K562 (cell line): ENCODE measurements around the gene IPO9. TPM values are rescaled to one million over a fixed set of nuclear protein-coding genes. Genes with fewer than 3 reads are reported as not detected.
"Not testable (repeated sequence)": the region's sequence is repeated elsewhere in the genome, so short reads cannot be mapped to it uniquely, and the experiment has no call there.

Source experiments
- ATAC-seq: fragments of 200-7000 bp; cut with Tn5 transposase; 3 replicates; pipeline ENCODE4 v1.9.1; 2020; ENCODE audit warnings: moderate library complexity
- BruUV-seq: library from RNA; stranded (reverse); fragments of 400-500 nt; replicated peaks from 2 replicates; lab custom pipeline; 2021; lab: Mats Ljungman, UMichigan
- CTCF ChIA-PET: fragments of 300-600 bp; formaldehyde crosslinking; extraction: SDS; loops from one replicate; lab custom pipeline; 2021; ENCODE audit warnings: low intra/inter-chr PET ratio; lab: Yijun Ruan, JAX
- POLR2A ChIA-PET: fragments of 300-600, 350-650 bp; sonication (Branson Sonifier 250); formaldehyde crosslinking; extraction: SDS; loops from one replicate; lab custom pipeline; 2021; ENCODE audit warnings: antibody characterized with exemption, inconsistent platforms; lab: Yijun Ruan, JAX
- DNase-seq, 4 experiments: peaks; one replicate each; pipeline versions ENCODE4 v3.0.0 to v3.0.0-alpha.2; 2011 to 2018; ENCODE audit warnings: low spot score in 3 of 4, mixed read lengths in 3 of 4; ENCODE audit errors: extremely low read depth in 1 of 4
- FAIRE-seq: peaks from 2 replicates; lab custom pipeline; 2011; peaks lifted over from hg19 to GRCh38; lab: Jason Lieb, UNC
- H2AFZ ChIP-seq: 2 replicates; pipeline ENCODE4 v1.6.0; 2011; ENCODE audit warnings: low read depth, low read length, control low read depth, inconsistent platforms
- H3K27ac ChIP-seq: fragments of 200-600 bp; 3 replicates; pipeline ENCODE4 v1.8.0; 2011; ENCODE audit warnings: low read depth, mild to moderate bottlenecking, control low read depth, inconsistent platforms, low read length, moderate library complexity, mixed read lengths; ENCODE audit errors: extremely low read depth
- H3K27me3 ChIP-seq, 2 experiments: fragments of 300-600 bp in 1 of 2; 2 replicates in 1 of 2; 3 replicates in 1 of 2; pipeline versions ENCODE4 v1.6.0 to v1.8.0; 2011; ENCODE audit warnings: inconsistent platforms in 2 of 2, low read length in 2 of 2, mild to moderate bottlenecking in 1 of 2, mixed read lengths in 1 of 2, moderate library complexity in 1 of 2; ENCODE audit not compliant: control insufficient read depth in 2 of 2, insufficient read depth in 2 of 2
- H3K36me3 ChIP-seq: fragments of 300-600 bp; 3 replicates; pipeline ENCODE4 v1.8.0; 2011; ENCODE audit warnings: mild to moderate bottlenecking, low read length, inconsistent platforms; ENCODE audit not compliant: control insufficient read depth, insufficient read depth
- H3K4me1 ChIP-seq, 2 experiments: fragments of 200-600 bp in 1 of 2; replicated peaks in 1 of 2; 2 replicates in 1 of 2; 3 replicates in 1 of 2; pipeline versions ENCODE4 v1.5.1 to v1.8.0; 2011; ENCODE audit warnings: inconsistent platforms in 2 of 2, low read length in 2 of 2, mild to moderate bottlenecking in 1 of 2, mixed read lengths in 1 of 2, moderate library complexity in 1 of 2; ENCODE audit not compliant: control insufficient read depth in 2 of 2, insufficient read depth in 2 of 2
- H3K4me2 ChIP-seq: 2 replicates; pipeline ENCODE4 v1.6.1; 2011; ENCODE audit warnings: low read length, control low read depth, inconsistent platforms, mixed read lengths; ENCODE audit not compliant: insufficient read depth
- H3K4me3 ChIP-seq: fragments of 200-600 bp; sonication (generic), shearing (Covaris generic); 2 replicates; pipeline ENCODE4 v1.5.1; 2016; ENCODE audit warnings: control low read depth, inconsistent platforms
- H3K79me2 ChIP-seq: fragments of 200-600 bp; 3 replicates; pipeline ENCODE4 v1.8.0; 2011; ENCODE audit warnings: low read length, inconsistent platforms; ENCODE audit not compliant: control insufficient read depth, insufficient read depth
- H3K9ac ChIP-seq, 2 experiments: 2 replicates each; pipeline versions ENCODE4 v1.6.0 to v1.6.1; 2011; ENCODE audit warnings: low read depth in 2 of 2, low read length in 2 of 2, control low read depth in 1 of 2, inconsistent platforms in 1 of 2, mild to moderate bottlenecking in 1 of 2, mixed read lengths in 1 of 2; ENCODE audit not compliant: insufficient read depth in 1 of 2
- H3K9me1 ChIP-seq: one replicate; pipeline ENCODE4 v1.6.0; 2011; ENCODE audit warnings: inconsistent platforms, mild to moderate bottlenecking, low read length, moderate library complexity; ENCODE audit not compliant: control insufficient read depth, insufficient read depth
- H3K9me3 ChIP-seq: replicated peaks from 2 replicates; pipeline ENCODE4 v1.5.1; 2011; ENCODE audit warnings: low read depth, low read length, inconsistent platforms; ENCODE audit not compliant: control insufficient read depth, insufficient read depth
- H4K20me1 ChIP-seq: replicated peaks from 2 replicates; pipeline ENCODE4 v1.6.1; 2011; ENCODE audit warnings: low read length, inconsistent platforms, mixed read lengths; ENCODE audit not compliant: control insufficient read depth, insufficient read depth
- ESRRB ChIP-seq: fragments of 250-450 bp; sonication (Bioruptor Pico); IDR thresholded peaks from 2 replicates; pipeline ENCODE4 v1.5.0; 2020; ENCODE audit warnings: mild to moderate bottlenecking, moderate library complexity, borderline replicate concordance
- SAFB ChIP-seq: fragments of 200-400 bp; formaldehyde crosslinking; IDR thresholded peaks from 2 replicates; pipeline ENCODE4 v1.6.1; 2017; ENCODE audit warnings: low read depth, low read length, borderline replicate concordance
- ZNF280B ChIP-seq: fragments of 250-450 bp; sonication (Bioruptor Pico); IDR thresholded peaks from 2 replicates; pipeline ENCODE4 v1.5.1; 2021; ENCODE audit warnings: mild to moderate bottlenecking
- ZNF592 ChIP-seq: fragments of 450-650 bp; IDR thresholded peaks from 2 replicates; pipeline ENCODE4 v1.6.1; 2017; ENCODE audit warnings: antibody characterized with exemption, mild to moderate bottlenecking
- ZNF655 ChIP-seq: fragments of 250-450 bp; sonication (Bioruptor Pico); IDR thresholded peaks from 2 replicates; pipeline ENCODE4 v1.5.0; 2021
- WGBS: fragments of 100-300 bp; shearing (Covaris generic); methylation state at CpG from one replicate; pipeline ENCODE4 v1.1.6; 2016; ENCODE audit warnings: low coverage, mixed read lengths; ENCODE audit not compliant: insufficient coverage; ENCODE audit errors: missing lambda C conversion rate; 5-methylcytosine and 5-hydroxymethylcytosine counted together
- in situ Hi-C: fragments of 300-500 bp; cut with MboI; formaldehyde crosslinking; loops from 4 replicates; pipeline ENCODE4 v1.15.0; 2018; ENCODE audit warnings: inconsistent platforms, mixed read lengths
- intact Hi-C: fragments of 100-400 bp; cut with micrococcal nuclease; formaldehyde crosslinking; loops from 2 replicates; pipeline ENCODE4 v1.14.2; 2022
- polyA plus RNA-seq, 8 experiments: library from polyadenylated mRNA; depleted of rRNA in 4 of 8; stranded (reverse) in 5 of 8; unstranded in 3 of 8; fragments of >200 nt; fragmentation: Nextera tagmentation in 2 of 8; fragmentation: Illumina TruSeq in 1 of 8; extraction: Ambion mirVana in 2 of 8; extraction: Trizol in 1 of 8; gene quantifications; 2 replicates each; pipeline versions ENCODE4 v1.2.1 to v1.2.3, GENCODE V29; 2011 to 2014; ENCODE audit warnings: inconsistent platforms in 1 of 8, missing spikeins in 1 of 8
- total RNA-seq, 7 experiments: library from RNA; depleted of rRNA in 6 of 7; stranded (reverse); fragments of >200 nt in 6 of 7; fragmentation: Illumina TruSeq in 2 of 7; extraction: Trizol in 2 of 7; gene quantifications; 2 replicates each; pipeline versions ENCODE4 v1.2.1 to v1.2.3, GENCODE V29; 2011 to 2021; ENCODE audit warnings: low replicate concordance in 1 of 7

Gene IPO9
- total and polyA plus RNA-seq, 9 of the 15 experiments (the other 6 are each of a cell fraction or from before 2014, with no cell fraction given) = 27.9 to 78.6 (median 43.9) TPM

GRCh38 chr1:201900476-201900875 is 71.5 kb downstream of the IPO9 start:
- no peaks in the 10 kb centered on the region; the same call in 1 of the 2 replicates for H4K20me1 ChIP-seq
- no peak overlapping the region for H3K4me3 ChIP-seq
- 9% methylated on average over 5 of the region's 5 CpGs for WGBS
- no TSS peak for BruUV-seq
- peaks cover 0 to 21% of the 10 kb centered on the region in 2 experiments; a peak in 3 of 5 replicates for H3K27me3 ChIP-seq
- H3K27ac ChIP-seq = no peak overlapping the region
- no peaks in the 10 kb centered on the region for H3K36me3 ChIP-seq
- ChIA-PET POLR2A (interaction anchor here (1.7 to 1.8 kb wide), 2 partner anchors 13 to 17 kb away, joined by 6 read pairs; no protein-coding TSS in a partner anchor), CTCF (no interaction called here)
- ATAC-seq (no peak), FAIRE-seq (no peak)
- no peak overlapping the region for H3K4me2 ChIP-seq
- H3K4me1 ChIP-seq = peaks cover 3 to 8% of the 10 kb centered on the region in 2 experiments; a peak in 2 of 5 replicates
- no peaks in the 10 kb centered on the region for H3K9me3 ChIP-seq
- in situ Hi-C loops = no loop called here
- H3K9ac ChIP-seq = no peak overlapping the region
- no peaks in the 10 kb centered on the region for H3K9me1 ChIP-seq
- intact Hi-C loops = no loop called here
- H3K79me2 ChIP-seq = no peaks in the 10 kb centered on the region
- H2AFZ ChIP-seq = peak overlapping the region; percentile 7; the same call in 1 of the 2 replicates
- TF ChIP-seq ESRRB (CRISPR knock-in tag) (no peak), ZNF655 (CRISPR knock-in tag) (no peak), ZNF280B (no peak), SAFB (no peak), ZNF592 (no peak)
- TF ChIP-seq, all 486 proteins: peak for 0
- no peak for DNase-seq

- H2AFZ ChIP-seq, H3K9me3 ChIP-seq, intact Hi-C loops, H4K20me1 ChIP-seq, CTCF ChIA-PET, H3K79me2 ChIP-seq, H3K27ac ChIP-seq, BruUV-seq, DNase-seq, ATAC-seq, in situ Hi-C loops, H3K36me3 ChIP-seq, H3K4me2 ChIP-seq, H3K9me1 ChIP-seq, H3K9ac ChIP-seq, FAIRE-seq, H3K4me1 ChIP-seq, H3K4me3 ChIP-seq: not testable (repeated sequence)
- POLR2A ChIA-PET = interaction anchor here (1.7 kb wide), 1 partner anchor 12 kb away, joined by 6 read pairs; no protein-coding TSS in a partner anchor
- WGBS = 40% methylated on average over 6 of the region's 6 CpGs
- peaks cover 0 to 21% of the 10 kb centered on the region in 2 experiments; a peak in 3 of 5 replicates for H3K27me3 ChIP-seq
Measured at GRCh38 chr1:201901036-201901435, 72.1 kb downstream of the IPO9 start.
